Suprapubic skin (tissue), 4 donors: ENCODE results near the gene CIBAR2. TPM values are rescaled to one million over a fixed set of nuclear protein-coding genes. Genes with fewer than 3 reads are reported as not detected.

Experiments used
- DNase-seq, 2 donors: peaks; one replicate each; pipeline ENCODE4 v3.0.0-alpha.2; 2019; ENCODE audit warnings: low spot score in 2 of 2
- H3K27ac ChIP-seq: fragments of 200-600 bp; sonication (generic); one replicate; pipeline ENCODE4 v1.5.1; 2019
- H3K27me3 ChIP-seq: fragments of 200-600 bp; sonication (generic); one replicate; pipeline ENCODE4 v1.5.1; 2019
- H3K36me3 ChIP-seq: fragments of 200-600 bp; sonication (generic); one replicate; pipeline ENCODE4 v1.5.1; 2019
- H3K4me1 ChIP-seq: fragments of 200-600 bp; sonication (generic); one replicate; pipeline ENCODE4 v1.5.1; 2019
- H3K4me3 ChIP-seq: fragments of 200-600 bp; sonication (generic); one replicate; pipeline ENCODE4 v1.5.1; 2019; ENCODE audit warnings: mild to moderate bottlenecking
- H3K9me3 ChIP-seq: fragments of 200-600 bp; sonication (generic); one replicate; pipeline ENCODE4 v1.5.1; 2019
- CTCF ChIP-seq, 2 donors: fragments of 200-600 bp in 1 of 2; fragments of 450-650 bp in 1 of 2; sonication (generic) in 1 of 2; IDR thresholded peaks; one replicate each; pipeline ENCODE4 v1.5.1; 2016 to 2019; ENCODE audit warnings: antibody characterized with exemption in 2 of 2, mild to moderate bottlenecking in 1 of 2, moderate library complexity in 1 of 2
- EP300 ChIP-seq: sonication (generic); formaldehyde crosslinking; IDR thresholded peaks from one replicate; pipeline ENCODE4 v1.6.1; 2017; ENCODE audit warnings: antibody characterized with exemption
- POLR2A ChIP-seq, 2 donors: fragments of 450-650 bp; IDR thresholded peaks; one replicate each; pipeline ENCODE4 v1.6.1; 2017; ENCODE audit warnings: antibody characterized with exemption in 2 of 2, mild to moderate bottlenecking in 2 of 2, moderate library complexity in 2 of 2
- POLR2AphosphoS5 ChIP-seq, 3 donors: sonication (generic); formaldehyde crosslinking; IDR thresholded peaks; one replicate each; pipeline ENCODE4 v1.6.1; 2017; ENCODE audit warnings: antibody characterized with exemption in 3 of 3
- WGBS: methylation state at CpG from one replicate; pipeline ENCODE4 v1.1.5; 2018; 5-methylcytosine and 5-hydroxymethylcytosine counted together
- total RNA-seq, 4 donors: library from RNA; depleted of rRNA; stranded (reverse); fragments of >200 nt; gene quantifications; one replicate each; pipeline ENCODE4 v1.1.0, GENCODE V29; 2016

The CIBAR2 gene
- total RNA-seq, 4 donors from 2014 or later: not detected

- Histone ChIP-seq H3K4me1 (peaks cover 7% of the 10 kb centered on the region), H3K27ac (no peak overlapping the region), H3K4me3 (no peak overlapping the region), H3K27me3 (no peaks in the 10 kb centered on the region), H3K36me3 (peaks cover 33% of the 10 kb centered on the region), H3K9me3 (no peaks in the 10 kb centered on the region)
- 31% methylated on average over 11 of the region's 13 CpGs for WGBS
- TF ChIP-seq CTCF (IDR thresholded peaks at IDR 0.05): no peak
- no peak for TF ChIP-seq POLR2A (IDR thresholded peaks at IDR 0.05)
- TF ChIP-seq EP300: no peak
- TF ChIP-seq POLR2AphosphoS5 (IDR thresholded peaks at IDR 0.05): no peak
- no peak for DNase-seq
Measured at GRCh38 chr16:85072947-85073346, 39.3 kb downstream of the CIBAR2 start.

GRCh38 chr16:85072076-85072860 lies 40.0 kb downstream of the CIBAR2 start:
- Histone ChIP-seq H3K9me3 (no peaks in the 10 kb centered on the region), H3K36me3 (peaks cover 33% of the 10 kb centered on the region), H3K4me1 (peaks cover 7% of the 10 kb centered on the region), H3K4me3 (no peak overlapping the region), H3K27me3 (no peaks in the 10 kb centered on the region), H3K27ac (no peak overlapping the region)
- WGBS: 82% methylated on average over 8 of the region's 8 CpGs
- DNase-seq: no peak
- TF ChIP-seq POLR2AphosphoS5 (IDR thresholded peaks at IDR 0.05): no peak
- no peak for TF ChIP-seq EP300
- no peak for TF ChIP-seq POLR2A (IDR thresholded peaks at IDR 0.05)
- no peak for TF ChIP-seq CTCF (IDR thresholded peaks at IDR 0.05)

DNA sequence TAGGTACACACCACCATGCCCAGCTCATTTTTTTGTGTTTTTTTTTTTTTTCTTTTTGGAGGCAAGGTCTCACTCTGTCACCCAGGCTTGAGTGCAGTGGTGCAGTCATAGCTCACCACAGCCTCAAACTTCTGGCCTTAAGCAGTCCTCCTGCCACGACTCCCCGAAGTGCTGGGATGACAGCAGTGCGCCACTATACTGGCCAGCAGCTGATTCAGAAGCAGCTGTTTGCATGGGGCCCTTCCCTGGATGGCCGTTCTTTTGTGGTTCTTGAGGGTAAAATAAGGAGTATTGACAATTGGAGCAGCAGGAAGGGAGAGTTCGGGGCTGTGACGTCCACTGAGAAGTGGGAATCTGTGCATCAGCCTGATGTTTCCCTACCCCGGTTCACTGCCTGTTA lies 43.1 kb downstream of the CIBAR2 start:
- TF ChIP-seq EP300 (no peak), CTCF (IDR thresholded peaks at IDR 0.05) (no peak), POLR2A (IDR thresholded peaks at IDR 0.05) (no peak)
- peaks cover 33% of the 10 kb centered on the region for H3K36me3 ChIP-seq

GRCh38 chr16:85068746-85069145 lies 43.5 kb downstream of the CIBAR2 start:
- Histone ChIP-seq H3K27me3 (no peaks in the 10 kb centered on the region), H3K4me3 (no peak overlapping the region), H3K9me3 (no peaks in the 10 kb centered on the region), H3K36me3 (peaks cover 33% of the 10 kb centered on the region), H3K4me1 (peaks cover 7% of the 10 kb centered on the region), H3K27ac (no peak overlapping the region)
- DNase-seq: no peak
- 89% methylated on average over 8 of the region's 8 CpGs for WGBS
- TF ChIP-seq EP300 (no peak), POLR2AphosphoS5 (IDR thresholded peaks at IDR 0.05) (no peak), CTCF (IDR thresholded peaks at IDR 0.05) (no peak), POLR2A (IDR thresholded peaks at IDR 0.05) (no peak)

More for the DNA sequence above, 43.1 kb downstream of the CIBAR2 start:
- Histone ChIP-seq H3K27me3 (no peaks in the 10 kb centered on the region), H3K27ac (no peak overlapping the region), H3K4me3 (no peak overlapping the region), H3K4me1 (peaks cover 7% of the 10 kb centered on the region), H3K9me3 (no peaks in the 10 kb centered on the region)
- DNase-seq: no peak
- 88% methylated on average over 4 of the region's 7 CpGs for WGBS

DNA sequence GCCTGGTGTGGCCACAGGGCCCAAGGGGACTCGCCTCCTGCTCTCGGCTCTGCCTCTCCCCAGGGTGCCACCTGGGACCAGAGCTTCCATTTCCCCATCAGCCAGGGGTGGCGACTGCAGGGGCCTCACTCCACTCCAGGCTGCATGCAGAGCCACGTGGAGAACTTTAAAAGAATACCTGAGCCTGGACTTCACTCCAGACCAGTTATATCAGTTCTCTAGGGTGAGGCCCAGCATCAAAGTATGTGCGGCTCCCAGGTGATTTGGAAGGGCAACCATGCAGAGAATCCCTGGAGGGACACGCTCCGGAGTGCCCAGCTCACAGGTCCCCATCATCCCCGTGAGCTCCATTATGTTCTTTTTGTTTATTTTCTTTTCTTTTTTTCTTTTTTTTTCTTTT lies 44.8 kb downstream of the CIBAR2 start:
- H3K27ac ChIP-seq: no peak overlapping the region
- H3K36me3 ChIP-seq: peaks cover 33% of the 10 kb centered on the region
- no peak for TF ChIP-seq EP300
- TF ChIP-seq POLR2A (IDR thresholded peaks at IDR 0.05): no peak
- no peak for TF ChIP-seq CTCF (IDR thresholded peaks at IDR 0.05)
- no peak for TF ChIP-seq POLR2AphosphoS5 (IDR thresholded peaks at IDR 0.05)
- H3K9me3 ChIP-seq: no peaks in the 10 kb centered on the region
- H3K4me1 ChIP-seq: peaks cover under 1% of the 10 kb centered on the region
- H3K27me3 ChIP-seq: no peaks in the 10 kb centered on the region
- no peak for DNase-seq
- H3K4me3 ChIP-seq: no peak overlapping the region
- 91% methylated on average over 8 of the region's 8 CpGs for WGBS
